ENCODE data around the gene HSP90AA1.
"Not testable (repeated sequence)": the region's sequence is repeated elsewhere in the genome, so short reads cannot be mapped to it uniquely, and the experiment has no call there.

Gene HSP90AA1

GRCh38 chr14:102086972-102087761 lies at the start of gene HSP90AA1:
HSP90AA1 (minus strand) TSS chr14:102087044; CDS start chr14:102086378, 666 bp downstream.
- DNase-seq, result peak; percentile 16

GRCh38 chr14:102135456-102135855 lies 48.6 kb upstream of the HSP90AA1 start:
- not testable (repeated sequence) for DNase-seq

- not testable (repeated sequence) for DNase-seq
These were observed 47.9 kb upstream of the HSP90AA1 start for GRCh38 chr14:102134719-102135118.

GRCh38 chr14:102134021-102134420 lies 47.2 kb upstream of the HSP90AA1 start:
- not testable (repeated sequence) for DNase-seq

GRCh38 chr14:102131741-102132140 lies 44.9 kb upstream of the HSP90AA1 start:
- no peak for DNase-seq

GRCh38 chr14:102126807-102127455 lies 40.1 kb upstream of the HSP90AA1 start:
- DNase-seq, result no peak

GRCh38 chr14:102125546-102125945 lies 38.7 kb upstream of the HSP90AA1 start:
- DNase-seq, result no peak

- no peak for DNase-seq
These were observed 37.6 kb upstream of the HSP90AA1 start for GRCh38 chr14:102124419-102124818.

- DNase-seq, result no peak
These were observed 34.7 kb upstream of the HSP90AA1 start for GRCh38 chr14:102121567-102121966.

GRCh38 chr14:102120888-102121287 lies 34.0 kb upstream of the HSP90AA1 start:
- DNase-seq, result no peak

- DNase-seq, result no peak
These were observed 31.0 kb upstream of the HSP90AA1 start for GRCh38 chr14:102117852-102118251.

- DNase-seq, result no peak
These were observed 29.7 kb upstream of the HSP90AA1 start for GRCh38 chr14:102116361-102117180.

GRCh38 chr14:102111101-102111500 lies 24.3 kb upstream of the HSP90AA1 start:
- DNase-seq, result no peak

- not testable (repeated sequence) for DNase-seq
These were observed 22.5 kb upstream of the HSP90AA1 start for GRCh38 chr14:102109332-102109731.

- no peak for DNase-seq
These were observed 18.5 kb upstream of the HSP90AA1 start for GRCh38 chr14:102105369-102105768.

GRCh38 chr14:102103062-102103695 lies 16.3 kb upstream of the HSP90AA1 start:
- DNase-seq, result no peak

GRCh38 chr14:102097441-102098135 lies 10.7 kb upstream of the HSP90AA1 start:
- no peak for DNase-seq

GRCh38 chr14:102096569-102097188 lies 9.8 kb upstream of the HSP90AA1 start:
- no peak for DNase-seq

- no peak for DNase-seq
These were observed 9.2 kb upstream of the HSP90AA1 start for GRCh38 chr14:102095871-102096568.

- no peak for DNase-seq
These were observed 8.5 kb upstream of the HSP90AA1 start for GRCh38 chr14:102095231-102095870.

- no peak for DNase-seq
These were observed 7.3 kb upstream of the HSP90AA1 start for GRCh38 chr14:102094101-102094500.
